OCI-LY1 (cell line): ENCODE data around the gene TECPR2.

Source experiments
- H2AFZ ChIP-seq: fragments of 200-600 bp; sonication (generic), shearing (Covaris generic); 2 replicates; pipeline ENCODE4 v1.6.0; 2014; ENCODE audit warnings: antibody characterized with exemption, mild to moderate bottlenecking, low read length
- H3F3A ChIP-seq: fragments of 200-600 bp; sonication (generic), shearing (Covaris generic); 2 replicates; pipeline ENCODE4 v1.6.0; 2014; ENCODE audit warnings: mild to moderate bottlenecking, antibody characterized with exemption, low read length, moderate library complexity; ENCODE audit not compliant: insufficient read depth
- H3K27ac ChIP-seq: fragments of 200-600 bp; sonication (generic); 2 replicates; pipeline ENCODE4 v1.5.1; 2014; ENCODE audit warnings: low read length, mixed run types, mild to moderate bottlenecking, low read depth; ENCODE audit not compliant: poor library complexity, severe bottlenecking
- H3K27me3 ChIP-seq: fragments of 200-600 bp; sonication (generic); 2 replicates; pipeline ENCODE4 v1.6.0; 2014; ENCODE audit warnings: antibody characterized with exemption, mild to moderate bottlenecking, low read length, moderate library complexity; ENCODE audit not compliant: insufficient read depth
- H3K36me3 ChIP-seq: fragments of 200-600 bp; sonication (generic); 2 replicates; pipeline ENCODE4 v1.6.1; 2014; ENCODE audit warnings: mild to moderate bottlenecking, antibody characterized with exemption, low read length, moderate library complexity, mixed read lengths; ENCODE audit not compliant: insufficient read depth
- H3K4me1 ChIP-seq: fragments of 200-600 bp; sonication (generic); 2 replicates; pipeline ENCODE4 v1.5.1; 2014; ENCODE audit warnings: mild to moderate bottlenecking, low read length, moderate library complexity; ENCODE audit not compliant: insufficient read depth, severe bottlenecking
- H3K4me2 ChIP-seq: fragments of 200-600 bp; sonication (generic), shearing (Covaris generic); 2 replicates; pipeline ENCODE4 v1.6.1; 2014; ENCODE audit warnings: low read length
- H3K4me3 ChIP-seq: fragments of 200-600 bp; sonication (generic); 2 replicates; pipeline ENCODE4 v1.5.1; 2014; ENCODE audit warnings: low read length, low read depth, mild to moderate bottlenecking, mixed read lengths; ENCODE audit not compliant: poor library complexity, severe bottlenecking
- H3K79me2 ChIP-seq: fragments of 200-600 bp; shearing (Covaris generic); 2 replicates; pipeline ENCODE4 v1.6.1; 2016; ENCODE audit warnings: mixed run types, low read length, mixed read lengths; ENCODE audit not compliant: insufficient read depth
- H3K9ac ChIP-seq: fragments of 200-600 bp; sonication (generic), shearing (Covaris generic); 2 replicates; pipeline ENCODE4 v1.6.1; 2014; ENCODE audit warnings: mild to moderate bottlenecking, low read length, mixed read lengths
- H3K9me2 ChIP-seq: fragments of 200-600 bp; sonication (generic), shearing (Covaris generic); 2 replicates; pipeline ENCODE4 v1.6.1; 2014; ENCODE audit warnings: low read depth, mild to moderate bottlenecking, low read length, mixed read lengths
- H3K9me3 ChIP-seq: fragments of 200-600 bp; shearing (Covaris generic); 2 replicates; pipeline ENCODE4 v1.6.1; 2014; ENCODE audit warnings: low read length, mixed read lengths
- H4K20me1 ChIP-seq: fragments of 200-600 bp; sonication (generic), shearing (Covaris generic); 2 replicates; pipeline ENCODE4 v1.6.0; 2016; ENCODE audit warnings: mild to moderate bottlenecking, low read length; ENCODE audit not compliant: insufficient read depth
- EZH2 ChIP-seq: fragments of 200-600 bp; sonication (generic), shearing (Covaris generic); IDR thresholded peaks from 2 replicates; pipeline ENCODE4 v1.8.0; 2017; ENCODE audit warnings: borderline replicate concordance, mixed run types, mild to moderate bottlenecking, antibody characterized with exemption, low read length, moderate library complexity, mixed read lengths
- TF ChIP-seq, protein P1 (sequence below): fragments of 200-600 bp; sonication (generic), shearing (Covaris generic); IDR thresholded peaks from 2 replicates; pipeline ENCODE4 v1.5.1; 2017; ENCODE audit warnings: mild to moderate bottlenecking, antibody characterized with exemption, low read length, moderate library complexity, mixed read lengths

The TECPR2 gene

DNA sequence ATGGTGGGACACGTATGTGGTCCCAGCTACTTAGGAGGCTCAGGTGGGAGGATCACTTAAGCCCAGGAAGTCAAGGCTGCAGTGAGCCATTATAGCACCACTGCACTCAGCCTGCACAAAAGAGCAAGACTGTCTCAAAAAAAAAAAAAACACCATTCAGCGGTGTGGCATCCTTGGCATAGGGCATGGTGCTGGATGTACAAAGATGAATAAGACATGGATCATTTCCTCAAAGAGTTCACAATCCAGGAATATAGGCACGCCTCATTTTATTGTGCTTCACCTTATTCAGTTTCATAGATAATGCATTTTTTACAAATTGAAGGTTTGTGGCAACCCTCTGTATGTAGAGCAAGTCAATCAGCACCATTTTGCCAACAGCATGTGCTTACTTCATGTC is 6.5 kb upstream of the TECPR2 start:
- no peak for TF ChIP-seq EZH2
- TF ChIP-seq, protein P1, sequence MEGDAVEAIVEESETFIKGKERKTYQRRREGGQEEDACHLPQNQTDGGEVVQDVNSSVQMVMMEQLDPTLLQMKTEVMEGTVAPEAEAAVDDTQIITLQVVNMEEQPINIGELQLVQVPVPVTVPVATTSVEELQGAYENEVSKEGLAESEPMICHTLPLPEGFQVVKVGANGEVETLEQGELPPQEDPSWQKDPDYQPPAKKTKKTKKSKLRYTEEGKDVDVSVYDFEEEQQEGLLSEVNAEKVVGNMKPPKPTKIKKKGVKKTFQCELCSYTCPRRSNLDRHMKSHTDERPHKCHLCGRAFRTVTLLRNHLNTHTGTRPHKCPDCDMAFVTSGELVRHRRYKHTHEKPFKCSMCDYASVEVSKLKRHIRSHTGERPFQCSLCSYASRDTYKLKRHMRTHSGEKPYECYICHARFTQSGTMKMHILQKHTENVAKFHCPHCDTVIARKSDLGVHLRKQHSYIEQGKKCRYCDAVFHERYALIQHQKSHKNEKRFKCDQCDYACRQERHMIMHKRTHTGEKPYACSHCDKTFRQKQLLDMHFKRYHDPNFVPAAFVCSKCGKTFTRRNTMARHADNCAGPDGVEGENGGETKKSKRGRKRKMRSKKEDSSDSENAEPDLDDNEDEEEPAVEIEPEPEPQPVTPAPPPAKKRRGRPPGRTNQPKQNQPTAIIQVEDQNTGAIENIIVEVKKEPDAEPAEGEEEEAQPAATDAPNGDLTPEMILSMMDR = no peak
- H3K4me2 ChIP-seq = no peak overlapping the region

GRCh38 chr14:102359341-102359740 is 3.4 kb upstream of the TECPR2 start:
- Histone ChIP-seq H3K36me3 (peaks cover 11% of the 10 kb centered on the region; the same call in 1 of the 2 replicates), H3K9me2 (no peaks in the 10 kb centered on the region)

More for the DNA sequence above, 6.5 kb upstream of the TECPR2 start:
- Histone ChIP-seq H3K4me1 (no peaks in the 10 kb centered on the region), H2AFZ (no peak overlapping the region), H3K4me3 (no peak overlapping the region), H3K9me2 (no peaks in the 10 kb centered on the region), H3K9ac (no peak overlapping the region), H4K20me1 (no peaks in the 10 kb centered on the region), H3K27ac (no peak overlapping the region), H3F3A (no peaks in the 10 kb centered on the region), H3K36me3 (peaks cover 22% of the 10 kb centered on the region; the same call in 1 of the 2 replicates), H3K79me2 (no peaks in the 10 kb centered on the region), H3K9me3 (no peaks in the 10 kb centered on the region), H3K27me3 (no peaks in the 10 kb centered on the region)

GRCh38 chr14:102360388-102360787 is 2.4 kb upstream of the TECPR2 start:
- no peaks in the 10 kb centered on the region for H3K79me2 ChIP-seq
- H3K36me3 ChIP-seq = peaks cover 10% of the 10 kb centered on the region; the same call in 1 of the 2 replicates
- no peaks in the 10 kb centered on the region for H4K20me1 ChIP-seq
- no peak overlapping the region for H3K4me3 ChIP-seq
- H3F3A ChIP-seq = no peaks in the 10 kb centered on the region
- H3K4me1 ChIP-seq = peaks cover 19% of the 10 kb centered on the region
- no peaks in the 10 kb centered on the region for H3K27me3 ChIP-seq
- H3K9me2 ChIP-seq = no peaks in the 10 kb centered on the region
- H3K9me3 ChIP-seq = no peaks in the 10 kb centered on the region
- no peak for TF ChIP-seq EZH2
- TF ChIP-seq, protein P1 = no peak
- no peak overlapping the region for H2AFZ ChIP-seq
- no peak overlapping the region for H3K27ac ChIP-seq
- H3K4me2 ChIP-seq = no peak overlapping the region
- H3K9ac ChIP-seq = no peak overlapping the region

More at GRCh38 chr14:102359341-102359740, 3.4 kb upstream of the TECPR2 start:
- Histone ChIP-seq H3K27me3 (no peaks in the 10 kb centered on the region), H3K4me2 (no peak overlapping the region), H3K27ac (no peak overlapping the region), H3K9ac (no peak overlapping the region), H3F3A (no peaks in the 10 kb centered on the region), H3K4me1 (peaks cover 19% of the 10 kb centered on the region), H4K20me1 (no peaks in the 10 kb centered on the region), H3K9me3 (no peaks in the 10 kb centered on the region), H3K4me3 (no peak overlapping the region), H2AFZ (no peak overlapping the region), H3K79me2 (no peaks in the 10 kb centered on the region)
- no peak for TF ChIP-seq EZH2
- TF ChIP-seq, protein P1 = no peak
